KMS-11 (cell line): ENCODE results near the gene NFASC.

Experiments used
- H2AFZ ChIP-seq: fragments of 200-600 bp; sonication (generic); 2 replicates; pipeline ENCODE4 v1.6.1; 2016; ENCODE audit warnings: antibody characterized with exemption, mixed run types, low read depth
- H3K27ac ChIP-seq: fragments of 200-600 bp; sonication (generic); 2 replicates; pipeline ENCODE4 v1.6.1; 2016; ENCODE audit warnings: mild to moderate bottlenecking, mixed run types
- H3K27me3 ChIP-seq: fragments of 200-600 bp; sonication (generic); 2 replicates; pipeline ENCODE4 v1.6.1; 2017; ENCODE audit warnings: mild to moderate bottlenecking, low read depth, mixed run types, moderate library complexity; ENCODE audit not compliant: insufficient read depth
- H3K36me3 ChIP-seq: fragments of 200-600 bp; sonication (generic); 2 replicates; pipeline ENCODE4 v1.6.1; 2017; ENCODE audit warnings: mild to moderate bottlenecking, mixed run types; ENCODE audit not compliant: insufficient read depth
- H3K4me1 ChIP-seq: fragments of 200-600 bp; sonication (generic); 2 replicates; pipeline ENCODE4 v1.6.1; 2016; ENCODE audit warnings: mild to moderate bottlenecking, low read depth, mixed run types; ENCODE audit not compliant: poor library complexity, severe bottlenecking
- H3K4me2 ChIP-seq: fragments of 200-600 bp; sonication (generic); 2 replicates; pipeline ENCODE4 v1.7.0; 2016; ENCODE audit warnings: mild to moderate bottlenecking, mixed run types
- H3K4me3 ChIP-seq: fragments of 200-600 bp; sonication (generic); IDR thresholded peaks from 2 replicates; pipeline ENCODE4 v1.6.1; 2017; ENCODE audit warnings: low read depth, low read length, mixed read lengths; ENCODE audit not compliant: insufficient read depth
- H3K79me2 ChIP-seq: fragments of 200-600 bp; sonication (generic); 2 replicates; pipeline ENCODE4 v1.6.1; 2016; ENCODE audit warnings: low read depth, mixed run types; ENCODE audit not compliant: insufficient read depth
- H3K9ac ChIP-seq: fragments of 200-600 bp; sonication (generic); 2 replicates; pipeline ENCODE4 v1.6.1; 2016; ENCODE audit warnings: mild to moderate bottlenecking, mixed run types
- H4K20me1 ChIP-seq: fragments of 200-600 bp; sonication (generic); 2 replicates; pipeline ENCODE4 v1.6.1; 2016; ENCODE audit warnings: mild to moderate bottlenecking, mixed run types; ENCODE audit not compliant: insufficient read depth
- TF ChIP-seq, protein P1 (sequence below): fragments of 200-600 bp; sonication (generic); conservative IDR thresholded peaks from 2 replicates; pipeline ENCODE4 v1.6.1; 2017; ENCODE audit warnings: low read depth, mild to moderate bottlenecking, antibody characterized with exemption, low read length, moderate library complexity, mixed read lengths

NFASC gene

DNA sequence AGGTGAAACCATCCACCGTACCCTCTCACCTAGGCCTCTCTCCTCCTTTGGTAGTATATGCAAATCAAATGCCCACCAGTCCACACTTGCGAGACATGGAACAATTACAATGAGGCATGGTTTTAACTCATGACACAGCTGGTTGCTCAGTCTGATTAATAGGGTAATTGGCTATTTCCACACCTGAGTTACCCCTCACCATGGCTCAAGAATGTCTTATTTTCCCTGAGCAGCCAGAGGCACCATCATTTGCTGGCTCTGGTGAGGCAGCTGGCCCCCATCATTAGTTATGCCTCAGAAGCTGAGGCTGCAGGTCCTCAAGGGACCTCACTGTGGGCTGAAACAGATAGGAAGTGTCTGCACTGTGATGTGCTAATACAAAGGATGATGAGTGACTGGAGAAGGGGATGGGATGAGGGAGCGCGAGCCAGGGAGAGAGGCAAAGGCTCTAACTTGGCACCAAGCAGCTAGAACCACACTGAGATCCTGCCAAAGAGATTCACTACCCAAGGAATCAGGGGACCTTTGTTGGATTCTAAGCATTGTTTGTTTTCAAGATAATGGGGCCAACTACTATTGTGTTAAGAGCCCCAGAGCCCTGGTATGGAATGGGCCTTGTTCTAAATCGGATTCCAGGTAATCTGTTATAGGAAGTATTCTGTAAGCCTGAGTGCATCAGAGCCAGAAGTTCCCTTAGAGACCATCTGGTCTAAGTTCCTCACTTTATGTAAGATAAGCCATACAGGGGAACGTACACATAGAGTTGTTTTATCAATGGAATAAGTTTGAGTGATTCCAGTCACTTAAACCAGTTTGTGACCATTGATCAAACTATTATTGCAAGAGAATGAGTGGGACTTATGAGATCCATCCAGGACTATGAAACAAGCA, 92.3 kb downstream of the NFASC start:
- TF ChIP-seq, protein P1, sequence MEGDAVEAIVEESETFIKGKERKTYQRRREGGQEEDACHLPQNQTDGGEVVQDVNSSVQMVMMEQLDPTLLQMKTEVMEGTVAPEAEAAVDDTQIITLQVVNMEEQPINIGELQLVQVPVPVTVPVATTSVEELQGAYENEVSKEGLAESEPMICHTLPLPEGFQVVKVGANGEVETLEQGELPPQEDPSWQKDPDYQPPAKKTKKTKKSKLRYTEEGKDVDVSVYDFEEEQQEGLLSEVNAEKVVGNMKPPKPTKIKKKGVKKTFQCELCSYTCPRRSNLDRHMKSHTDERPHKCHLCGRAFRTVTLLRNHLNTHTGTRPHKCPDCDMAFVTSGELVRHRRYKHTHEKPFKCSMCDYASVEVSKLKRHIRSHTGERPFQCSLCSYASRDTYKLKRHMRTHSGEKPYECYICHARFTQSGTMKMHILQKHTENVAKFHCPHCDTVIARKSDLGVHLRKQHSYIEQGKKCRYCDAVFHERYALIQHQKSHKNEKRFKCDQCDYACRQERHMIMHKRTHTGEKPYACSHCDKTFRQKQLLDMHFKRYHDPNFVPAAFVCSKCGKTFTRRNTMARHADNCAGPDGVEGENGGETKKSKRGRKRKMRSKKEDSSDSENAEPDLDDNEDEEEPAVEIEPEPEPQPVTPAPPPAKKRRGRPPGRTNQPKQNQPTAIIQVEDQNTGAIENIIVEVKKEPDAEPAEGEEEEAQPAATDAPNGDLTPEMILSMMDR: no peak
- H3K4me2 ChIP-seq: no peak overlapping the region
- H3K79me2 ChIP-seq: no peaks in the 10 kb centered on the region
- peaks cover 26% of the 10 kb centered on the region; the same call in 1 of the 2 replicates for H3K27me3 ChIP-seq
- H3K27ac ChIP-seq: no peak overlapping the region
- no peak overlapping the region for H3K9ac ChIP-seq
- no peak overlapping the region for H3K4me3 ChIP-seq
- H2AFZ ChIP-seq: no peak overlapping the region
- peaks cover 10% of the 10 kb centered on the region for H3K4me1 ChIP-seq
- H4K20me1 ChIP-seq: no peaks in the 10 kb centered on the region
- no peaks in the 10 kb centered on the region for H3K36me3 ChIP-seq

DNA sequence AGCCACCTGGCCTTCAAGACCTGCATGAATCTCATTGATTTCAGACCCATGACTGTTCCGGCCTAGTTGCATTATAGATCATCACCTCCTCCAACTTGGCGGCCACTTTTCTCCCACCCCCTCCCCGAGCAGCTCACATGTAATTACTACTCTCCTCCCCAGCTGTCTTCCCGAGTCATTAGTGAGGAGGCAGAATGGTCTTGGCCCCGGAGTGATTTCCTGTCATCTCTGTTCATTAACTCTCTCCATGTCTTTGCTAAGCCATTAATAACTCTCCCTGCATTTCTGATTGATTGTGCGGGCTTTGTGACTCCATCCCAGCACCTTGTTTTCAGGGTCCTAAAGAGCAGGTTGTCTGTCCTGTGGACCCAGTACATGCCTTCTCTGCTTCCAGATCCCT, 96.8 kb downstream of the NFASC start:
- no peaks in the 10 kb centered on the region for H3K4me1 ChIP-seq
- H3K27ac ChIP-seq: no peak overlapping the region
- H3K9ac ChIP-seq: no peak overlapping the region
- no peak overlapping the region for H3K4me3 ChIP-seq
- H3K36me3 ChIP-seq: no peaks in the 10 kb centered on the region
- peaks cover 43% of the 10 kb centered on the region; the same call in 1 of the 2 replicates for H3K27me3 ChIP-seq
- no peak overlapping the region for H3K4me2 ChIP-seq
- no peak overlapping the region for H2AFZ ChIP-seq
- TF ChIP-seq, protein P1: no peak
- no peaks in the 10 kb centered on the region for H3K79me2 ChIP-seq
- no peaks in the 10 kb centered on the region for H4K20me1 ChIP-seq

DNA sequence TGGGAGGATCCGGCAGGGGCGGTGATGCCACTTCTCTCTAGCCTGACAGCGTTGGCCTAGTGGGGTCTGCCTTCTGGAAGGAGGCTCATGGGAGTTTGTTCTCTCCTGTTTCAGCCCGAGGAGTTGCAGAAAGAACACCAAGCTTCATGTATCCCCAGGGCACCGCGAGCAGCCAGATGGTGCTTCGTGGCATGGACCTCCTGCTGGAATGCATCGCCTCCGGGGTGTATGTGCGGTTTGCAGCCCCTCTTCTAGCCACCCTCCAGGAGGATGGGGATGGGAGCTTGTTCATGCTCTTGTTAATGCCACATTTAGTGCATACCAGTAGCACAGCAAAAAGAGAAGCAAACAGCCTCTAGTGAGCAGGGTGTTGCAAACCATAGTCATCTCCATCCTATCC, 97.5 kb downstream of the NFASC start:
- Histone ChIP-seq H3K36me3 (no peaks in the 10 kb centered on the region), H4K20me1 (no peaks in the 10 kb centered on the region), H3K4me3 (no peak overlapping the region), H3K79me2 (no peaks in the 10 kb centered on the region), H3K27me3 (peaks cover 43% of the 10 kb centered on the region; the same call in 1 of the 2 replicates), H3K4me1 (no peaks in the 10 kb centered on the region), H3K4me2 (no peak overlapping the region), H2AFZ (no peak overlapping the region), H3K27ac (no peak overlapping the region), H3K9ac (no peak overlapping the region)
- TF ChIP-seq, protein P1: no peak

DNA sequence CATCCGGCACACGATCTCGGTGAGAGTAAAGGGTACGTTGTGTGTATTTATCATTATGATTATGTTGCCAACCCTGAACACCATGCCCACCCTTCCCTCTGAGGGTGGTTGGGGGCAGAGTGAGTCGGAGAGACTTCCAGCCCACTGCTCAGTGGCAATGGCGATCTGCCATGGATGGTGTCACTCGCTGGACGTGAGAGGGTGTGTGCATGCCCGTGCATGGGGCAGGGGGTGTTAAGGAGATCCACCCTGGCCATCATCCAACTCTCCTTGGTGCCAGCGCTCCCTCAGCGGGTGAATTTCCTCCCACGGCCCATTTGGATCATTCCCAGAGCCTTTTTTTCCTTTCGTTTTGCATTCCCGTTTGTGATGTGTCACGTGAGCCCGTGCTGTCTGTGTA, 98.3 kb downstream of the NFASC start:
- H4K20me1 ChIP-seq: no peaks in the 10 kb centered on the region
- H2AFZ ChIP-seq: no peak overlapping the region
- no peak overlapping the region for H3K4me3 ChIP-seq
- H3K4me2 ChIP-seq: no peak overlapping the region
- no peaks in the 10 kb centered on the region for H3K4me1 ChIP-seq
- no peak overlapping the region for H3K27ac ChIP-seq
- no peaks in the 10 kb centered on the region for H3K79me2 ChIP-seq
- no peaks in the 10 kb centered on the region for H3K36me3 ChIP-seq
- H3K9ac ChIP-seq: no peak overlapping the region
- H3K27me3 ChIP-seq: peaks cover 43% of the 10 kb centered on the region; the same call in 1 of the 2 replicates
- TF ChIP-seq, protein P1: no peak
